Ectodermal cell (in vitro differentiated cells): ENCODE measurements around the gene ZNF32.
"Not testable (repeated sequence)": the region's sequence is repeated elsewhere in the genome, so short reads cannot be mapped to it uniquely, and the experiment has no call there.

ENCODE experiments used
- H3K27ac ChIP-seq: 2 replicates; pipeline ENCODE4 v1.7.0; 2013; ENCODE audit warnings: mild to moderate bottlenecking, low read depth, low read length; ENCODE audit not compliant: insufficient read depth, poor library complexity, severe bottlenecking
- H3K27me3 ChIP-seq: 2 replicates; pipeline ENCODE4 v1.7.0; 2013; ENCODE audit warnings: mild to moderate bottlenecking, low read length; ENCODE audit not compliant: insufficient read depth, control insufficient read depth, poor library complexity, severe bottlenecking
- H3K36me3 ChIP-seq: one replicate; pipeline ENCODE4 v1.7.0; 2013; ENCODE audit warnings: low read length; ENCODE audit not compliant: control insufficient read depth, insufficient read depth
- H3K4me1 ChIP-seq: one replicate; pipeline ENCODE4 v1.7.0; 2013; ENCODE audit warnings: low read length; ENCODE audit not compliant: control insufficient read depth, insufficient read depth
- H3K4me3 ChIP-seq: 2 replicates; pipeline ENCODE4 v1.7.0; 2013; ENCODE audit warnings: low read depth, low read length, control low read depth; ENCODE audit not compliant: insufficient read depth
- H3K9me3 ChIP-seq: 2 replicates; pipeline ENCODE4 v1.7.0; 2013; ENCODE audit warnings: mild to moderate bottlenecking, low read length, moderate library complexity; ENCODE audit not compliant: control insufficient read depth
- WGBS, 2 experiments: methylation state at CpG; one replicate each; pipeline ENCODE4 v1.1.7; 2013; ENCODE audit warnings: missing lambda C conversion rate in 2 of 2; 5-methylcytosine and 5-hydroxymethylcytosine counted together

ZNF32 gene

DNA sequence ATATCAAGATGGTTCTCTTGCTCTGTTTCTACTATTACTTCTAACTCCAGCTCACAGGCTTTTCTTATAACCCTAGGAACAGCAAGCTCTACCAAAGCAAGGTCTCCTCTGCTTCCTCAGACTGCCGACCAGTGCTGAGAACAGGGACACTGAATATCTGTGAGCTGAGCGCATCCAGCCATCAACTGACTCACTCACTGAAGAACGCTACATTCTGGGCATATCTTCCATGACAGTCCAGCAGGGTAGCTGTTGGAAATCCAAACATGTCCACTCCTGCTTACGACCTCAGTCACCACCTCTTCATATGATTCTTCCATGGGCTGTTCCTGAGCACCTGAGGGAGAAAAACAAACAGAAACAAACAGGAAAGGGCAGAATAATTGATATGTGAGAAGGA, 2.8 kb downstream of the ZNF32 start:
- Histone ChIP-seq H3K27ac (no peak overlapping the region), H3K4me1 (no peaks in the 10 kb centered on the region), H3K4me3 (no peak overlapping the region), H3K36me3 (peaks cover 55% of the 10 kb centered on the region), H3K9me3 (peaks cover 47% of the 10 kb centered on the region), H3K27me3 (peaks cover 16% of the 10 kb centered on the region)
- 90 to 96% methylated on average over 4 of the region's 4 CpGs for WGBS, 2 experiments

DNA sequence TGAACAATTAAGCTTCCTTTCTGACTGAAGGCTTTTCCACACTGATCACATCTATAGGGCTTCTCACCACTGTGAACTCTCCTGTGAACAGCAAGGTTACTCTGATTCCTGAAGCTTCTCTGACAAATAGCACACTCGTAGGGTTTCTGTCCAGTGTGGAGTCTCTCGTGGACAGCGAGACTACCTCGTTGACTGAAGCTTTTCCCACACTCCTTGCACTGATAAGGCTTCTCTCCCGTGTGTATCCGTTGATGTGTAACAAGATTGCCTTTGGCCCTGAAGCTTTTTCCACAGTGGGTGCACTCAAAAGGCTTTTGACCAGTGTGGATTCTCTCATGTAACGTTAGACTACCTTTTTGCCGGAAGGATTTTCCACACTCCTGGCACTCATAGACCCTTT, 4.4 kb downstream of the ZNF32 start:
- Histone ChIP-seq H3K4me3 (no peak overlapping the region), H3K36me3 (peaks cover 55% of the 10 kb centered on the region), H3K9me3 (peaks cover 47% of the 10 kb centered on the region), H3K27me3 (peaks cover 4% of the 10 kb centered on the region), H3K27ac (no peak overlapping the region), H3K4me1 (no peaks in the 10 kb centered on the region)
- 95 to 96% methylated on average over 8 of the region's 8 CpGs for WGBS, 2 experiments

DNA sequence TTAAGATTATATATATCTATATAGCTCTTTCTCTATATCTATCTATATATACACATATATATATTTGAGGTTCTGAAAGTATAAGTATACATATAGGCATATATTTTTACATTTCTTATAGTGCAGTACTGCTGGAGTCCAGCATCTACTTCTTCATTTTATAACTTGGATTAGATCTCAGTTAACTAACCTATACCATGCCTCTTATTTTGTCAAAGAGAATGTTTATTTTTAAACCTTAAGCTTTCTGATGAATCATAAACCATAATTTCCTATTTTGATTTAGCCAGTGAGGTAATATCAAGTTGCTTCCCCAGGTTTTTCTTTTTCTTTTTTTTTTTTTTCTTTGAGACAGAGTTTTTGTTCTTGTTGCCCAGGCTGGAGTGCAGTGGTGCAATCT, 8.1 kb downstream of the ZNF32 start:
- no peaks in the 10 kb centered on the region for H3K4me1 ChIP-seq
- peaks cover 31% of the 10 kb centered on the region for H3K9me3 ChIP-seq
- no peaks in the 10 kb centered on the region for H3K27me3 ChIP-seq
- H3K27ac ChIP-seq: no peak overlapping the region
- H3K36me3 ChIP-seq: peaks cover 34% of the 10 kb centered on the region
- H3K4me3 ChIP-seq: no peak overlapping the region

DNA sequence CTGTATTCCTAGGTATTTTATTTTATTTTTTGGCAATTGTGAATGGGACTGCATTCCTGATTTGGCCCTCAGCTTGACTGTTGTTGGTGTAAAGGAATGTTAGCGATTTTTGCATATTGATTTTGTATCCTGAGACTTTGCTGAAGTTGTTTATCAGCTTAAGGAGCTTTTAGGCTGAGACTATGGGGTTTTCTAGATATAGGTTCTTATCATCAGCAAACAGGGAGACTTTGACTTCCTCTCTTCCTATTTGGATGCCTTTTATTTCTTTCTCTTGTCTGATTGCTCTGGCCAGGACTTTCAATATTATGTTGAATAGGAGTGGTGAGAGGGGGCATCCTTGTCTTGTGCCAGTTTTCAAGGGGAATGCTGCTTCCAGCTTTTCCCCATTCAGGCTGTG, 12.9 kb downstream of the ZNF32 start:
- H3K27ac ChIP-seq, H3K27me3 ChIP-seq, H3K9me3 ChIP-seq, H3K4me3 ChIP-seq, H3K4me1 ChIP-seq, H3K36me3 ChIP-seq: not testable (repeated sequence)
- 82 to 84% methylated on average over 1 of the region's 1 CpG for WGBS, 2 experiments

DNA sequence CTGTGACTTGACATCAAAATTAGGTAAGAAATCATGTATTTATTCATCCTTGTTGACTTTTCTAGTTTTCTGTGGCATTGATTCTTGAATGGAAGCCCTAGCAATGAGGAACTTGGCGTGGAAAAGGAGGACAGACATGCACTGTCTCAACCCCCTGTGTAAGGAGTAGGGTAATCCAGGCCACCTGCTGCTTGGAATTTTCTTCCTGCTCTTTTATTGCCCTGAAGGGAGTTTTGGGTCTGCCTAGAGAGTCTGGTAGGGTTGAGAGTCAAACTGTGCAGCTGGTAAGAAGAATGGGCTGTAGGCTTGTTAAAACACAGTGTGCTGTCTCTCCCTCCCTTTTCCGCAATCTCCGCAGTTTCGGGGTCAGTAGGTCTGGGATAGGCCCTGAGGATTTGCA, 19.7 kb downstream of the ZNF32 start:
- no peaks in the 10 kb centered on the region for H3K9me3 ChIP-seq
- H3K27me3 ChIP-seq: no peaks in the 10 kb centered on the region
- 88 to 92% methylated on average over 4 of the region's 4 CpGs for WGBS, 2 experiments
- no peaks in the 10 kb centered on the region for H3K36me3 ChIP-seq
- no peaks in the 10 kb centered on the region for H3K4me1 ChIP-seq
- H3K27ac ChIP-seq: no peak overlapping the region
- no peak overlapping the region for H3K4me3 ChIP-seq

DNA sequence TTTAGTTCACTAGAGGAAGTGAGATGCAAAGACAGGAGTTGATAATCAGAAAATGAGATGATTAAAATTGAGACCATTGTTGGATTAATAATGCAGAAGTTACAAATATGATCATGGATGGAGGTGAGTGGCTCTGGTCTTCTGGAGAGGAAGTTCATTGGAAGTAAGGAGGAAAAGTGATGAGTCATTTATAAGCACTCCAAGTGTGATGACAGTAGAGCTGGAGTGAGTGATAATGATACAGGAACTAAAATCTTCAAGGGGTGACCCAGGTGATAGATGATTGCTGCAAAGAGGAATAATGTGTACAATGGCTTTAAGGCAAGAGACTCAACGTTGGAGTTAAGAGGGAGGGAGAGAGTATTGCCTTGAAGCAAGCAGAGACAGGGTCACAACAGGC, 20.7 kb downstream of the ZNF32 start:
- no peaks in the 10 kb centered on the region for H3K4me1 ChIP-seq
- H3K27me3 ChIP-seq: no peaks in the 10 kb centered on the region
- 85 to 86% methylated on average over 1 of the region's 1 CpG for WGBS, 2 experiments
- H3K27ac ChIP-seq: no peak overlapping the region
- no peaks in the 10 kb centered on the region for H3K36me3 ChIP-seq
- no peaks in the 10 kb centered on the region for H3K9me3 ChIP-seq
- no peak overlapping the region for H3K4me3 ChIP-seq

DNA sequence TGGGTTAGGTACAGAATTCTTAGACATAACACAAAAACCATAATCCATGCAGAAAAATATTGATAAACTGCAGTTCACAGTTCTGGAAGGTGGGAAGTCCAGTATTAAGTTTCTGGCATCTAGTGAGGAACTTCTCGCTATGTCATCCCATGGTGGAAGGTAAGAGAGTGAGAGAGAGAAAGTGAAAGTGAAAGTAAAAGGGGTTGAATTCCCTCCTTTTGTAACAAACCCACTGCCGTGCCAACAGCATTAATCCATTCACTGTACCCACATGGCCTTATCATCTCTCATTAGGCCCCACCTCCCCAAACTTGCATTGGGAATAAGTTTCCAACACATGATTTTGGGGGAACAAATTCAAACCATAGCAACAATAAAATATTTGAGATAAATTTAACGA, 25.3 kb downstream of the ZNF32 start:
- H3K4me3 ChIP-seq: no peak overlapping the region
- H3K27me3 ChIP-seq: no peaks in the 10 kb centered on the region
- no peak overlapping the region for H3K27ac ChIP-seq
- no peaks in the 10 kb centered on the region for H3K9me3 ChIP-seq
- 84 to 88% methylated on average over 2 of the region's 3 CpGs for WGBS, 2 experiments
- no peaks in the 10 kb centered on the region for H3K36me3 ChIP-seq
- H3K4me1 ChIP-seq: no peaks in the 10 kb centered on the region

DNA sequence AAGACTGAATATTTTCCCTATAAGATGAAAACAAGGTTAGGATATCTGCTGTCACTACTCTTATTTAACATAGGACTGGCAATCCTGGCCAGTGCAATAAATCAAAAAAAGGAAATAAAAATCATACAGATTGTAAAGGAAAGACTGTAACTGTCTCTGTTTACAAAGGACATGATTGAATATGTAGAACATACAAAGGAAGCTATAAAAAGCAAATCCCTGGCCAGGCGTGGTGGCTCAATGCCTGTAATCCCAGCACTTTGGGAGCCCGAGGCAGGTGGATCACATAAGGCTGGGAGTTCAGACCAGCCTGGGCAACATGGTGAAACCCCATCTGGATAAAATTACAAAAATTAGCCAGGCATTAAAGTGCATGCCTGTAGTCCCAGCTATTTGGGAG, 26.6 kb downstream of the ZNF32 start:
- H3K4me1 ChIP-seq: no peaks in the 10 kb centered on the region
- no peak overlapping the region for H3K27ac ChIP-seq
- H3K27me3 ChIP-seq: no peaks in the 10 kb centered on the region
- H3K4me3 ChIP-seq: no peak overlapping the region
- peaks cover 1% of the 10 kb centered on the region for H3K36me3 ChIP-seq
- WGBS, 2 experiments: 92 to 93% methylated on average over 2 of the region's 2 CpGs
- no peaks in the 10 kb centered on the region for H3K9me3 ChIP-seq

DNA sequence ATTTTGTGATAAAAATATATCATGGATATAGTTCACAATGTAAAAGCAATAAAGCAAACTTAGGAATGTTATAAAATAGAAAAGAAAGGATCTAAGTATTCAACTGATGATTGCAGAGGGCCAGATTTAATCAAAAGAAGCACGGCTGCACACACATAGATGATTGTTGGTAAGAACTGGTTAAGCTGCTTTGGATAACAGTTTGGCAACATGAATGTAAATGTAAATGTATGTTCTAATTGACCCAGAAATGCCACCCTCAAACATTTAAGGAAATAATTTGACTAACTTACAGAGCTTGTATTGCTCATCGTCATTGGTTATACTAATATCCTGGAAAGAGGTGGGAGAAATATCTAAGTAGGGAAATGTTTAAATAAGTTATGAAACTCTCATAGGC, 29.3 kb downstream of the ZNF32 start:
- H3K27ac ChIP-seq: no peak overlapping the region
- peaks cover 2% of the 10 kb centered on the region for H3K9me3 ChIP-seq
- H3K27me3 ChIP-seq: no peaks in the 10 kb centered on the region
- 94 to 97% methylated on average over 2 of the region's 2 CpGs for WGBS, 2 experiments
- H3K4me1 ChIP-seq: no peaks in the 10 kb centered on the region
- H3K4me3 ChIP-seq: no peak overlapping the region
- peaks cover 17% of the 10 kb centered on the region for H3K36me3 ChIP-seq

DNA sequence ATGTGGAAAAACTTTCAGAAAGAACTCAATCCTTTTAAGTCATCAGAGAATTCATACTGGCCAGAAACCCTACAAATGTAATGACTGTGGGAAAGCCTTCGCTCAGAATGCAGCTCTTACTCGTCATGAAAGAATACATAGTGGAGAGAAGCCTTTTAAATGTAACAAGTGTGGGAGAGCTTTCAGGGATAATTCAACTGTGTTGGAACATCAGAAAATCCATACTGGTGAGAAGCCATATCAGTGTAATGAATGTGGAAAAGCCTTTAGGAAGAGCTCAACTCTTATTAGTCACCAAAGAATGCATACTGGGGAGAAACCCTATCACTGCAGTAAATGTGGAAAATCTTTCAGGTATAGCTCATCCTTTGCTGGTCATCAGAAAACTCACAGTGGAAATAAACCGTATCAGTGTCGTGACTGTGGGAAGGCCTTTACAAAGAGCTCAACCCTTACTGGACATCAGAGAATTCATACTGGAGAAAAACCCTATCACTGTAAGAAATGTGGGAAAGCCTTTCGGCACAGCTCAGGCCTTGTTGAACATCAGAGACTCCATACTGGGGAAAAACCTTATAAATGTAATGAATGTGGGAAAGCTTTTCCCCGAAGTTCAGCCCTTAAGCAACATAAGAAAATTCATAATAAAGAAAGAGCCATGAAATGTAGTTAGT, 31.8 kb downstream of the ZNF32 start:
- no peaks in the 10 kb centered on the region for H3K27me3 ChIP-seq
- H3K4me1 ChIP-seq: no peaks in the 10 kb centered on the region
- 79 to 81% methylated on average over 5 to 6 of the region's 6 CpGs for WGBS, 2 experiments
- H3K36me3 ChIP-seq: peaks cover 28% of the 10 kb centered on the region
- H3K4me3 ChIP-seq: no peak overlapping the region
- H3K9me3 ChIP-seq: peaks cover 2% of the 10 kb centered on the region
- no peak overlapping the region for H3K27ac ChIP-seq

DNA sequence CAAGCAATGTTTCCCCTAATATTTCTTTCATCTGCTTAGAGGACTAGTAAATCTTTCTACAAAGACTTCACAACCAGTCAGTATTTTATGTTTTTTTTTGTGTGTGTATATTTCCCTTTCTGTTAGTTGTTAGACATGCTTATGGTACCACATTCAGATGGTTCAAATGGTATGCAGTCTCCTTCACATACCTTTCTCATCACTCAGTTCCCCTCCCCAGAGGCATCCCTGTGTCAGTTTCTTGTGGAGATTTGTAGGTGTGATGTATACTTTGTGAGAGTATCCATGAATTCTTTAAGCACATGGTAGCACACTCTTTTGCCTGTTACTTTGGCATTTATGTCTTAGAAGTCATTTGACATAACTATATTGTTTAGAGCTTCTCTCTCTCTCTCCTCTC, 38.0 kb downstream of the ZNF32 start:
- H3K9me3 ChIP-seq: no peaks in the 10 kb centered on the region
- H3K4me3 ChIP-seq: no peak overlapping the region
- no peaks in the 10 kb centered on the region for H3K27me3 ChIP-seq

More for the DNA sequence above, 38.0 kb downstream of the ZNF32 start:
- H3K4me1 ChIP-seq: peaks cover 4% of the 10 kb centered on the region
- peaks cover 19% of the 10 kb centered on the region for H3K36me3 ChIP-seq
- no peak overlapping the region for H3K27ac ChIP-seq
